ENCODE data around the gene SNAP91. TPM values are rescaled to one million over a fixed set of nuclear protein-coding genes. Genes with fewer than 3 reads are reported as not detected.
A peak's percentile ranks its signal among the peaks of the same experiment; 100 is the strongest.

SNAP91 gene
- total RNA-seq, 3 donors from 2014 or later, result 0.66 to 3.2 TPM; not detected in 1

DNA sequence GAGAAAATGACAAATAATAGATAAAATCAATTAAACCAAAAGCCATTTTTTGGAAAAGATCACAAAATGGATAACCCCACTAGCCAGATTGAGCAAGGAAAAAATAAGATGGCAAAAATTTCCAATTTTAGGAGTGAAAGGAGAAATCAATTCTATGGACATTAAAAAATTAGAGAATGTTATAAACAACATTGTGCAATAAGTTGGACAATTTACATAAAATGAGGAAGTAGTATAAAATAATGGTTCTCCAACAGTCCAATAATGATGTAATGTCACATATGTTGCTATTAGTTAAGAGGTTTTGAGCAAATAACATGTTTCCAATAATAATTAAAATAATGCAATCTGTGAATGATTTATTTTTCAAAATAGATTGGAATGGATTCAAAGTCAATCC lies 3.1 kb upstream of the SNAP91 start:
- TF ChIP-seq POLR2A (IDR thresholded peaks at IDR 0.05) (no peak), POLR2AphosphoS5 (IDR thresholded peaks at IDR 0.05) (no peak)
- TF ChIP-seq, protein P1, sequence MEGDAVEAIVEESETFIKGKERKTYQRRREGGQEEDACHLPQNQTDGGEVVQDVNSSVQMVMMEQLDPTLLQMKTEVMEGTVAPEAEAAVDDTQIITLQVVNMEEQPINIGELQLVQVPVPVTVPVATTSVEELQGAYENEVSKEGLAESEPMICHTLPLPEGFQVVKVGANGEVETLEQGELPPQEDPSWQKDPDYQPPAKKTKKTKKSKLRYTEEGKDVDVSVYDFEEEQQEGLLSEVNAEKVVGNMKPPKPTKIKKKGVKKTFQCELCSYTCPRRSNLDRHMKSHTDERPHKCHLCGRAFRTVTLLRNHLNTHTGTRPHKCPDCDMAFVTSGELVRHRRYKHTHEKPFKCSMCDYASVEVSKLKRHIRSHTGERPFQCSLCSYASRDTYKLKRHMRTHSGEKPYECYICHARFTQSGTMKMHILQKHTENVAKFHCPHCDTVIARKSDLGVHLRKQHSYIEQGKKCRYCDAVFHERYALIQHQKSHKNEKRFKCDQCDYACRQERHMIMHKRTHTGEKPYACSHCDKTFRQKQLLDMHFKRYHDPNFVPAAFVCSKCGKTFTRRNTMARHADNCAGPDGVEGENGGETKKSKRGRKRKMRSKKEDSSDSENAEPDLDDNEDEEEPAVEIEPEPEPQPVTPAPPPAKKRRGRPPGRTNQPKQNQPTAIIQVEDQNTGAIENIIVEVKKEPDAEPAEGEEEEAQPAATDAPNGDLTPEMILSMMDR (IDR thresholded peaks at IDR 0.05), result no peak
- Histone ChIP-seq H3K9me3 (peaks cover 0 to 5% of the 10 kb centered on the region in 2 donors), H3K27ac (no peak overlapping the region), H3K4me1 (no peaks in the 10 kb centered on the region), H3K36me3 (no peaks in the 10 kb centered on the region), H3K4me3 (no peak overlapping the region), H3K27me3 (peaks cover 3 to 29% of the 10 kb centered on the region in 2 donors)
- DNase-seq (ENCODE audit: low spot score in 2 of 2), result no peak
- intact Hi-C loops (cut with DNase I; ENCODE audit: low total_unique reads), result no loop called here

DNA sequence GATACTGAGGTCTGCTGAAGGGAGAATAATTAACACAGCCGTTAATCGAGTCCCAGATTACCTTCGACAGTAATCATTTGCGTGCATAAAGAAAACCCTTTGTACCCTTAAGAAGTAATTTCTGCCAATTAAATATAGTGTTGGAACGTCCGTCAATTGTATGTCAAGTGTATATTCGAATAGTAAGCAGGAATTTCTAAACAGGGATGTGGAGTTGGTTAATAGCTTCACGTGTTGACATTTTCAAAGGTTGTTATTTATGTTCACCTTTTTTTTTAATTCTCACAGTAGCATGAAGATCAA lies 798 bp upstream of the SNAP91 start:
- DNase-seq (ENCODE audit: low spot score in 2 of 2), result no peak
- no peaks in the 10 kb centered on the region for H3K4me1 ChIP-seq
- H3K9me3 ChIP-seq, result peaks cover 0 to 5% of the 10 kb centered on the region in 2 donors
- TF ChIP-seq, protein P1 (IDR thresholded peaks at IDR 0.05), result no peak
- no peak for TF ChIP-seq POLR2AphosphoS5 (IDR thresholded peaks at IDR 0.05)
- TF ChIP-seq POLR2A (IDR thresholded peaks at IDR 0.05), result no peak
- peak overlapping the region in 1 of 3 donors; percentile 65 for H3K4me3 ChIP-seq
- no peaks in the 10 kb centered on the region for H3K36me3 ChIP-seq
- intact Hi-C loops (cut with DNase I; ENCODE audit: low total_unique reads), result no loop called here
- H3K27me3 ChIP-seq, result peaks cover 3 to 29% of the 10 kb centered on the region in 2 donors
- no peak overlapping the region for H3K27ac ChIP-seq

DNA sequence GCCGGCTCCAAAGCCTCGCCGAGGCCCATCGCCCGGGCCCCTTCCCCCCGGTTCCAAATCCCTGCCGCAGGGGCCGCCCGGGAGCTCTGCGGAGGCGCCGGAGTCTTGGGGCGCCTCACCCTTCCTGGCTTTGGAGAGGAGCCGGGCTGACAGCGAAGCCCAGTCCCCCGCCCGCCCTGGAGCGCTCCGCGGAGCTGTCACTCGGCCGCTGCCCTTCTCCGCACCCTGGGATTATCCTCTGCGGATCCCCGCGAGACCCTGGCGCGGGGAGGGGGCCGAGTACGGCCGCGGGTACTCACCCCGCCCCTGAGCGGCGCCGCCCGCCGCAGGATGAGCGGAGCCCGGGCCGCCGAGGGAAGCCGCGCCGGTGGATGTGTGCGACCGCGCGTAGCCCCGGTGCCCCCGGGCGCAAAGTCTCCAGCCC lies 343 bp downstream of the SNAP91 start:
- Histone ChIP-seq H3K27ac (no peak overlapping the region), H3K36me3 (no peaks in the 10 kb centered on the region), H3K4me1 (no peaks in the 10 kb centered on the region), H3K4me3 (peak overlapping the region; percentile 41 to 65 (median 62)), H3K9me3 (peaks cover 0 to 5% of the 10 kb centered on the region in 2 donors), H3K27me3 (peaks cover 3 to 29% of the 10 kb centered on the region in 2 donors)
- intact Hi-C loops (cut with DNase I; ENCODE audit: low total_unique reads), result no loop called here
- TF ChIP-seq POLR2AphosphoS5 (IDR thresholded peaks at IDR 0.05) (no peak), POLR2A (IDR thresholded peaks at IDR 0.05) (no peak)
- TF ChIP-seq, protein P1 (IDR thresholded peaks at IDR 0.05), result no peak
- DNase-seq (ENCODE audit: low spot score in 2 of 2), result no peak

DNA sequence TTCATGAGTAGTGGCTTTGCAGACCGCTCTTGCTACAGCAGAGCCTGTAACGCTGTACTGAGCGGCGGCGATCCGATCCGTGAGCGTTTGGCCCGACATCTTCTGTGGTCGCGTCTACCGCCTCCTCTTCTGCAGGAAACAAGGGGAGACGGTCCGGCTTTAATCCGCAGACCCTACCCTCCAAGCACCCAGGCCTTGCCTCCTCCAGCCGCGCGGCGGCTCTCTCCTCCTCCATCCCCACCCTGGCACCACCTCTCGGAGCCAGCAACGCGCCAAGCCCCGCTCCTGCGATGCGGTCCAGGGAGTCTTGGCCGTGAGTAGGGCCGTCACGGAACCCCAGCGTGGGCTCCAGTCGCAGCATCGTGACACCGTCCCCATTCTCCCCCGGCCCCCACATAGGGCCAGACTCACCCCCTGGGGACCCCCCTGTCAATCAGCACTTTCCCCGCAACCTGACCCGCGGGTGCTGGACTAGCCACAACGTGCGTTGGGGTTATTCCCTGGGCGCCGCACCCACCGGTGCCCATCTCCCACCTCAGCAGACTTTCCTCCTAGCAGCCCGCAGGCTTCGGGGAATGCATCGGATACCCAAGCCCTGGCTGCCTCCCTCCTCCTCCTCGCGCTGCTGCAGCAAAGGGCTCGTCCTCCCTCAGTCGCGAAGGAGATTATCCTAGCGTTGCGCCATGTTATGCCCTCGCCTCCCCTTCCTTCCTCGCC lies 914 bp downstream of the SNAP91 start:
- Histone ChIP-seq H3K27ac (no peak overlapping the region), H3K4me3 (peak overlapping the region; percentile 41 to 65 (median 62)), H3K27me3 (peaks cover 3 to 29% of the 10 kb centered on the region in 2 donors), H3K9me3 (peaks cover 0 to 5% of the 10 kb centered on the region in 2 donors), H3K4me1 (no peaks in the 10 kb centered on the region), H3K36me3 (no peaks in the 10 kb centered on the region)
- DNase-seq (ENCODE audit: low spot score in 2 of 2), result no peak
- intact Hi-C loops (cut with DNase I; ENCODE audit: low total_unique reads), result no loop called here
- TF ChIP-seq, protein P1 (IDR thresholded peaks at IDR 0.05), result no peak
- no peak for TF ChIP-seq POLR2AphosphoS5 (IDR thresholded peaks at IDR 0.05)
- TF ChIP-seq POLR2A (IDR thresholded peaks at IDR 0.05), result no peak

DNA sequence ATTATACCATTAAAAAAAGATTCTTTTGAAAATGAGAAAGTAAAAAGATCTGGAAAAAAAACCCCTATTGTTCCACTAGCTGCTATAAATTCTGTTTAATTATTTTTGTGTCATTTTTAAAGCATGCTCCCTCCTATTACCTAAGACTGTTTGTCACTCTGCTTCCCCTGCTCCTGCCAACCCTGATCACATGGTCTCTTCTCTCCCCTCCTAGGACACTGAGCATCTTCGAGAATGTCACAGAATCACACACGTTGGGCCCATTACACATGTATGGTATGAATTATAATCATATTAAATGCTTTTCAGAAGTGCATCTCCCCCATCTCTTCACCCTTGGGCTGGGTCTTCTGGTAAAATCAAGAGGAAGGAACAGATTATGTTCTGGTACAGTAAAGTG lies 6.2 kb downstream of the SNAP91 start:
- TF ChIP-seq POLR2AphosphoS5 (IDR thresholded peaks at IDR 0.05) (no peak), POLR2A (IDR thresholded peaks at IDR 0.05) (no peak)
- TF ChIP-seq, protein P1 (IDR thresholded peaks at IDR 0.05), result no peak
- Histone ChIP-seq H3K4me1 (no peaks in the 10 kb centered on the region), H3K9me3 (no peaks in the 10 kb centered on the region), H3K27me3 (peaks cover 0 to 5% of the 10 kb centered on the region in 2 donors), H3K27ac (no peak overlapping the region), H3K36me3 (no peaks in the 10 kb centered on the region), H3K4me3 (no peak overlapping the region)
- intact Hi-C loops (cut with DNase I; ENCODE audit: low total_unique reads), result no loop called here
- DNase-seq (ENCODE audit: low spot score in 2 of 2), result no peak
